ENCODE results near the gene CCDC88A.
"Not testable (repeated sequence)": the region's sequence is repeated elsewhere in the genome, so short reads cannot be mapped to it uniquely, and the experiment has no call there.

The CCDC88A gene, protein sequence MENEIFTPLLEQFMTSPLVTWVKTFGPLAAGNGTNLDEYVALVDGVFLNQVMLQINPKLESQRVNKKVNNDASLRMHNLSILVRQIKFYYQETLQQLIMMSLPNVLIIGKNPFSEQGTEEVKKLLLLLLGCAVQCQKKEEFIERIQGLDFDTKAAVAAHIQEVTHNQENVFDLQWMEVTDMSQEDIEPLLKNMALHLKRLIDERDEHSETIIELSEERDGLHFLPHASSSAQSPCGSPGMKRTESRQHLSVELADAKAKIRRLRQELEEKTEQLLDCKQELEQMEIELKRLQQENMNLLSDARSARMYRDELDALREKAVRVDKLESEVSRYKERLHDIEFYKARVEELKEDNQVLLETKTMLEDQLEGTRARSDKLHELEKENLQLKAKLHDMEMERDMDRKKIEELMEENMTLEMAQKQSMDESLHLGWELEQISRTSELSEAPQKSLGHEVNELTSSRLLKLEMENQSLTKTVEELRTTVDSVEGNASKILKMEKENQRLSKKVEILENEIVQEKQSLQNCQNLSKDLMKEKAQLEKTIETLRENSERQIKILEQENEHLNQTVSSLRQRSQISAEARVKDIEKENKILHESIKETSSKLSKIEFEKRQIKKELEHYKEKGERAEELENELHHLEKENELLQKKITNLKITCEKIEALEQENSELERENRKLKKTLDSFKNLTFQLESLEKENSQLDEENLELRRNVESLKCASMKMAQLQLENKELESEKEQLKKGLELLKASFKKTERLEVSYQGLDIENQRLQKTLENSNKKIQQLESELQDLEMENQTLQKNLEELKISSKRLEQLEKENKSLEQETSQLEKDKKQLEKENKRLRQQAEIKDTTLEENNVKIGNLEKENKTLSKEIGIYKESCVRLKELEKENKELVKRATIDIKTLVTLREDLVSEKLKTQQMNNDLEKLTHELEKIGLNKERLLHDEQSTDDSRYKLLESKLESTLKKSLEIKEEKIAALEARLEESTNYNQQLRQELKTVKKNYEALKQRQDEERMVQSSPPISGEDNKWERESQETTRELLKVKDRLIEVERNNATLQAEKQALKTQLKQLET (N-terminal part only)

DNA sequence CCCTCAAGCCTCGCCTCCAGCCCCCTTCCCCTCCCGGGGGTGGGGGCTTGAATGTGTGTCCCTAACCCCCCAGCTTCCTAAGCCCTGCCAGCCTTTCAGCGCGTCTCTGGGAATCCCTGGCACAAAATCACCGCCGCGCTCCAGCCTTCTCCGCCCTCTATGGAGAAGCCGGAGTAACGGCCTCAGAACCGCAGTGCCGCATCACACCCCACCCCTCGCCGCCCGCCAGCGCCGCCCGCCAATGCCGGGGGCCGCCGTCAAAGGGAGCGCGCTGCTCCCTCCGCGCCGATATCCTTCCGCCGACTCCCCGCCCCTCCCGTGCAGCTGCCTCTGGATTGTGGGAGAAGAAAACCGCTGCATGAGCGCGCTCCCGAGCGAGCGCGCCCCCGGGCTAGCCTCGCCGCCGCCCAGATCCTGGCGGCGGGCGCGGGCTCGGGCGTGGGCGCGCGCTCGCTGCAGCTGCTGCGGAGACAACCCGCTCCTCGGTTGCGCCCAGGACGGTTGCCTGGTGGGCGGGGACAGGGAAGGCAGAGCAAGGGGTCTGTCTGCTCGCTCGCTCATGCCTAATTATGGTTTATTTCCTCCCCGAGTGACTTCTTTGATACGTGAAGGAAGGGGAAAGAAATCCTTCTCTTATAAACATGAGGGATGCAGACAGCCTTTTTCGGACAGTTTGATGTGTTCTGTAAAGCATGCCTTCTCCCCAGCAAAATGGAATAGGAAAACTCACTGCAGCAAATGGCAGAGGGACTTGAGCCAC, at the start of gene CCDC88A:
TSS of gene CCDC88A (minus strand) at position 178 of the 760 bp plus-strand sequence. CDS start 777 bp downstream, outside the sequence.
- DNase-seq (ENCODE audit: low read depth in 2 of 3, low spot score in 1 of 3) = peak; percentile 80 to 86 (median 84)

DNA sequence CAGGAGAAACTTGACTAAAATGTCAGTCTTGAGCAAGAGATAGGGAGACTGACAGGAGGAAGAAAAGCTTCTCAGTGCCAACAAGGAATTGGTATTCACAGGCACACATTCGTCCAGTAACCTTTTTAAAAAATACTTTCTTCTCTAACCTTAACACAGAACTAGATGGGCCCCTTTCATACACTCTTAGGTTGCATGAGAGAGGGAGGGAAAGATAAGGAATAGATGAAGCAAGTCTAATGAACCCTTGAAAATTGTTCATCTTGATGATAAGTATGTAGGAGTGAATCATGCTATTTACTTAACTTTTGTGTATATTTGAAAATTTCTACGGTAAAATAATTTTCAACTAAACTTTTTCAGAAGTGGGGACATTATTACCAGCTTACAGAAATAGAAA, 42.0 kb upstream of the CCDC88A start:
- no peak for DNase-seq (ENCODE audit: low read depth in 2 of 3, low spot score in 1 of 3)

DNA sequence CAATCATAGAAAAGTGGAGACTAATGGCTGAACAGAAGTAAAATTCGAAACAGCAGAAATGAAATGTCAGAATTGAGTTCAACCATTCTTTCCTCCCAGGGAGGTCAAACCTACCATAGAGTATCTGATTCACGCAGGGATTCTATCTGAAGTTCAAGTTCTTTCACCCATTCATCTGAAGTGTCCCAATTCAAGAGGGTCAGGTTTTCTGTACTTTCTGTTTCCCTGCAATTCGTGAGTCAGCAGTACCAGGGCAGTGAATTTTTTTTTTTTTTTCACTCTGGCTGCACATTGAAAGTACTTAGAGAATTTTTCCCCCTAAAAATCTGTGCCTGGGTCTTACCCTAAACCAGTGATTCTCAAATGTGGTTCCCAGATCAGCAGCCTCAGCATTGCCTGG, 40.9 kb upstream of the CCDC88A start:
- DNase-seq (ENCODE audit: low read depth in 2 of 3, low spot score in 1 of 3) = no peak

DNA sequence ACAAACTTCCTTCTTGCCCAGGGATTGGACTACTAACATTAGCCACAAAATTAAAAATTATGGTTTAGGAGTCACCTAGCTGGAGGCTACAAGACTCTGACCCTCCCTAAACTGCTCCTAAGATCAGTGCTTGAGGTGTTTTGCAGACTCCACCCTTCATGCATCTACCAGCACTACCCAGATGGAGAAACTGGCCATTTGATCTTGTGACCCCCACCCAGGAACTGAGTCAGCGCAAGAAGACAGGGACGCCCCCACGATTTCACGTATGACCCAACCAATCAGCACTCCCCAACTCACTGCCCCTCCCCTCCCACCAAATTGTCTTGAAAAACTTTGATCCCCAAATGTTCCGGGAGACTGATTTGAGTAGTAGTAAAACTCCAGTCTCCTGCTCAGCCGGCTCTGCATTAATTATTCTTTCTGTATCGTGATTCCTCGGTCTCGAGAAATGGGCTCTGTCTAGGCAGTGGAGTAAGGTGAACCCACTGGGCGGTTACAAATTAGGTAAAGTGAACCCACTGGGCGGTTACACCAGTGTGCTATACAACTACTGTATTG, 40.1 kb upstream of the CCDC88A start:
- DNase-seq (ENCODE audit: low read depth in 2 of 3, low spot score in 1 of 3) = no peak

DNA sequence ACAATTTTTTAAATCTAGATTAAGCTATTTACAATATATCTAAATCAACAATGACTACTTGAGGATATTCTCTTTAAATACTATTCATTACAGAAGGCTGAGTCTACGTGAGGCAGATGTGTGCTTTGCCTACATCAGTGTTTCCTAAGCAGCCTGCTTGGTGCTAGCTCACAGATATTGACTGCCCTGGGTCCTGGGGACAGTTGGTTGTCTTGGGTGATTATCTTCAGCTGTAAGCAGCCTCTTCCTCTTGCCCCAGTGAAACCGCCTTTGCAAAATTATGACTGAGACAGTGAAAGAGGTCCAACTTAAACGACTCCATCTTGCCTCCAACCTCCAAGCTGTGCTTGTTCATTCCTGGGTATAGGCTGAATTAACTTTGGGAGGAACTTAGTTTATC, 39.6 kb upstream of the CCDC88A start:
- DNase-seq (ENCODE audit: low read depth in 2 of 3, low spot score in 1 of 3) = no peak

DNA sequence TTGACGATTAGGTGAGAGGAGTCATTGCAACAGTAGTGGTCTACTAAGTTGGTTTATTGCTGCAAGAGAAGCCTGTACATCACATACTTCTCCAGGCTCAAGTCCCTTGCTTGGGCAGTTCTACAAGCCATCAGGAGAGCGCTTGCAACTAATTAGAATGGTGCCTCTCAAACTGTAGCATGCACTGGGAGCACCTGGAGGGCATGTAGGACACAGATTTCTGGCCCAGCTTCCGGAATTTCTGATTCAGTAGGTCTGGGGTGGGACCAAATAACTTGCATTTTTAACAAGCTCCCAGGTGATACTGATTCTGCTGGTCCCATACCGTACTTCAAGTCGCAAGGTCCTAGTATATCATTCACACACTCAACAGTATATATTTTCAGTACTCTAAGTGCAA, 34.5 kb upstream of the CCDC88A start:
- no peak for DNase-seq (ENCODE audit: low read depth in 2 of 3, low spot score in 1 of 3)

DNA sequence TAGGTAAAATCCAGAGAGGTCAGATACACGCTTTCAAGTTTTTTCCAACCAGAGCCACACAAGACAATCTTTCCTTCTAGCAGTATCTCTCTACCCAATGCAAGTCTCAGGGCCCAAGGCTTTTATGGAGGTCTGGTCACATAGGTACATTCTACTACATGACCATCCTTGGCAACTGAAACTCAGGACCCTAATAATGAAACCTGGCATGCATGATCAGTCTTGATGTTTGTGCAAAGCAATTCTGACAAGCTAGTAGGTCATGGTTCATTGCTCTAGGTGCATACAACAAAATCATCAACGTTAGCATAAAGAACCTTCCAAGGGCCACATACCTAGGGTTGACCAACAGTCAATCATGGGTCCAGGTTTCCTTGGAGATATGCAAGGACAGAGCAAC, 33.2 kb upstream of the CCDC88A start:
- no peak for DNase-seq (ENCODE audit: low read depth in 2 of 3, low spot score in 1 of 3)

DNA sequence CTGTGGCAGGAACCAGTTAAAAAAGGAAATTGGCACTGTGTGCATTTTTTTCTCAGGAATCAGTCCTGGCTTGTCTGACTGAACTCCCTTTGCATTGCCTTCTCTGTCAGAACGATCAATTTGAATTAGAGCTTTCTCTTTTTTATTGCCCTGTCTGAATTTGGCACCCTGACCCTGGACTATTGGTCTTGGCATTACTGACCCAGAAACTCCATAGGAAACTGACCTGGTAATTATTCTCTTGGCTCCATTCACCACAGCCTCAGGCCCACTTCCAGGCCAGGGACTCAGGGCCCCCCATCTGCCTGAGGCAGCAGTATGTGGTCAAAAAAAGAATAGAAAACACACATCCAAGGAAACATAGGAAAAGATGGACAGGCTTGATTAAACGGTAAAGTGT, 32.0 kb upstream of the CCDC88A start:
- no peak for DNase-seq (ENCODE audit: low read depth in 2 of 3, low spot score in 1 of 3)

DNA sequence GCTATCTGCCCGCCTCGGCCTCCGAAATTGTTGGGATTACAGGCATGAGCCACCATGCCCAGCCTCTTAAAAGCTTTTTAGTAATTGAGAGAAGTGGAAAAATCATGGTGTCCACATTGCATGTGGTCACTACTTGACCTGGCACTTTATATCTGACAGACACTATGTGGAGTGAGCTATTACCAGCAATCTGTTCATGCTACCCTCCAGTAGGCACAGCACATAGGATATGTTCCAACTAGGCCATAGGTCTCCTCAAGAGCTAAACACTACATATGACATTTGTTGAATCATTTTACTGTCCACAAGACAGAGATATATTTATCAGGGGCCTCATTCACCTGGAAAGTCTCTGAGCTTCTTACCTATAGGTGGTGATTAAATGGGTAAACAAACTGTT, 30.4 kb upstream of the CCDC88A start:
- not testable (repeated sequence) for DNase-seq (ENCODE audit: low read depth in 2 of 3, low spot score in 1 of 3)

DNA sequence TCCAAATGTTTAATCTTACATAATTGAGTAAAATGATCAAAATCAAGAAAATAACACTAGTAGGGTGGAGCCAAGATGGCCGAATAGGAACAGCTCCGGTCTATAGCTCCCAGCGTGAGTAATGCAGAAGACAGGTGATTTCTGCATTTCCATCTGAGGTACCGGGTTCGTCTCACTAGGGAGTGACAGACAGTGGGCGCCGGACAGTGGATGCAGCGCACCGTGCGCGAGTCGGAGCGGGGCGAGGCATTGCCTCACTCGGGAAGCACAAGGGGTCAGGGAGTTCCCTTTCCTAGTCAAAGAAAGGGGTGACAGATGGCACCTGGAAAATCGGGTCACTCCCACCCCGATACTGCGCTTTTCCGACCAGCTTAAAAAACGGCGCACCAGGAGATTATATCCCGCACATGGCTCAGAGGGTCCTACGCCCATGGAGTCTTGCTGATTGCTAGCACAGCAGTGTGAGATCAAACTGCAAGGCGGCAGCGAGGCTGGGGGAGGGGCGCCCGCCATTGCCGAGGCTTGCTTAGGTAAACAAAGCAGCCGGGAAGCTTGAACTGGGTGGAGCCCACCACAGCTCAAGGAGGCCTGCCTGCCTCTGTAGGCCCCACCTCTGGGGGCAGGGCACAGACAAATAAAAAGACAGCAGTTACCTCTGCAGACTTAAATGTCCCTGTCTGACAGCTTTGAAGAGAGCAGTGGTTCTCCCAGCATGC, 22.5 kb upstream of the CCDC88A start:
- not testable (repeated sequence) for DNase-seq (ENCODE audit: low read depth in 2 of 3, low spot score in 1 of 3)

DNA sequence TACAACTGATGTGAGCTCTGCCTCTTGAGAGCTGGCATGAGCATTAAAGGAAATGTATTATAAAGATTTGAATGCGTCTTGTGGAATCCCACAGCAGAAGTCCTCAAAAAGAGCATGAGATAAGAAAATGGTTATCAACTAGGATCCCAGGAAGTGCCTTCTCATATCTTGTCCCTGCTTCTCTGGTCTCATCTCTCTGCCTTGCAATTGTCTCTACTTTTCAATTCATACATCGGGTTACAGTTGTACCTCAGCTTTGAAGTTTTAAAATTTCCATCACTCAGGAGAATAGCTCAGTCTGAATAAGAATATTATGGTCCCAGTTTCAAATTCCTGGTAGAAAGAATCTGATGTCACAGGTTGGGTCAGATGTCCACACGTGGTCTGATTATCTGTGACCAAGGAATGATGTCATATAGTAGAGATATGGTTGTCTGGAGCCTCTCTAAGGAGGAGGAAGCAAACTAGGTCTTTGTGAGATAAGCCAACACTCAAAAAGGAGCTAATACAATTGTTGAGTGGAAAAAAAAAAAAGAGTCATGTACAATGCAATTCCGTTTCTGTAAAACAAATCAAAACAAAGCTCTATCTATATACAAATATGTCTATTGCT, 21.7 kb upstream of the CCDC88A start:
- no peak for DNase-seq (ENCODE audit: low read depth in 2 of 3, low spot score in 1 of 3)

DNA sequence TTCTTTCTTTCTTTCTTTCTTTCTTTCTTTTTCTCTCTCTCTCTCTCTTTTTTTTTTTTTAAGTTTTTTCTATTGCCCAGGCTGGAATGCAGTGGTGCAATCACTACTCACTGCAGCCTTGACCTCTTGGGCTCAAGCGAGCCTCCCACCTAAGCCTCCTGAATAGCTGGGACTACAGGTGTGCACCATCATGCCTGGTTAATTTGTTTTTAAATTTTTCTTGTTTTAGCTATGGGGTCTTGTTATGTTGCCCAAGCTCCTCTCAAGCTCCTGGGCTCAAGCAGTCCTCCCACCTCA, 19.4 kb upstream of the CCDC88A start:
- DNase-seq (ENCODE audit: low read depth in 2 of 3, low spot score in 1 of 3) = no peak

DNA sequence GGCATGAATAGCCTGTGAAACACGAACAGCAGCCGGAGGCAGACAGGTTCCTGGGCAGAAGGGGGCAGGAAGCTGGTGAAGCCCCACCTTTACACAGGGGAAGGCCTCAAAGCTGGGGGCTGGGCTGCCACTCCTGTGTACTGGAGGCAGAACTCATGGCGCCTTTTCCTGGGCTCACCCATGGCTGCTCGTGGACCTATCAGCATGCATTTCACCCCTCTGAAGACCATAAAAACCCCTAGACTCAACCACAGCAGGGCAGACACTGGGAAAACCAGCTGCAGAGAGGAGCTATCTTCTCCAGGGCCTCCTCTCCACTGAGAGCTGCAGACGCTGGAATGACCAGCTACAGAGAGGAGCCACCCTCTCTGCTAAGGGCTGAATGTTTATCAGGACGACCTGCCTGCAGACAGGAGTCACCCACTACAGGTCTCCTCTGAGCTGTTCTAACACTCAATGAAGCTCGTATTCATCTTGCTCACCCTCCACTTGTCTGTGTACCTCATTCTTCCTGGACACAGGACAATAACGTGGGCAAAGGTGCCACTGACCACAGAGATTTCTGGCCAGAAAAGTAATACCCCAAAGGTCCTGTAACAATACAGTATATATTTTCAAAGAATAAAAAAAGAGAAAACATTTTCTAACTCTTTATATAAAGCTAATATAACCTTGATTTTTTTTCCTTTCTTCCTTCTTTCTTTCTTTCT, 18.9 kb upstream of the CCDC88A start:
- no peak for DNase-seq (ENCODE audit: low read depth in 2 of 3, low spot score in 1 of 3)

DNA sequence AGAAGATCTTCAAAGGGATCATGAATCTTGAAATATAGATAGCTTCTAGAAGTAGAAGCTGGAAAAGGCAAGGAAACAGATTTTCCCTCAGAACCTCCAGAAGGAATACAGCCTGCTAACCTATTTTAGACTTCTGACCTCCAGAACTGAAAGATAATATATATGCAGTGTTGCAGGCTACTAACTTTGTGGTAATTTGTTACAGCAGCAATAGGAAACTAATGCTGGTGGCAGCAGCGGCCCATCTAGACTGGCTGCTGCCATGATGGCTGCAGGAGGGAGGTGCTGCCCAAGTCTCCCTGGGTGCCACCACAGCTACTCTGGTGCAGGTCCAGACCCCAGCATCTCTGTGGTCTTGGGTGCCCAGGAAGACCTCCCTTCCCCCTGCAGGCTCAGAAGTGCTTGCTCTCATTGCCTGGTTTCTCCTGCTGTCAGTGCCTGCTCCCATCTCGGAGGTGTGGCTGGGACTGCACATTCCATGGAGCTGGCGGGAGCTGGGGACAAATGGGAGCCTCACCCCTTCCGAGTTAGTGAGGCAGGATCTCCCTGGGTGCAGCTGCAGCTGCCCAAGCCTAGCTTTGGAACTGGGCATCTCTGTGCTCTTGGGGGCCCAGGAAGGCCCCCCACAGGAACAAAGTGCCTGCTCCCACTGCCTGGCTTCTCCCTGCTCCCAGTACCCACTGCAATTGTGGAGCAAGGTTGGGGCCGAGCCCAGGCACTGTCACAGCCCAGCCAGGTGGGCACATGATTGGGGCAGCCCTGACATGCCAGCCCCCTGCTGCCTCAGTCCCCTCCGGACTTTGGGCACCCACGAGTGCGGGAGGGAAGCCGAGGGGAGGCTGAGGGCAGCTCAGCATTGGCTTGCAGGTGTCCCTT, 18.1 kb upstream of the CCDC88A start:
- no peak for DNase-seq (ENCODE audit: low read depth in 2 of 3, low spot score in 1 of 3)

DNA sequence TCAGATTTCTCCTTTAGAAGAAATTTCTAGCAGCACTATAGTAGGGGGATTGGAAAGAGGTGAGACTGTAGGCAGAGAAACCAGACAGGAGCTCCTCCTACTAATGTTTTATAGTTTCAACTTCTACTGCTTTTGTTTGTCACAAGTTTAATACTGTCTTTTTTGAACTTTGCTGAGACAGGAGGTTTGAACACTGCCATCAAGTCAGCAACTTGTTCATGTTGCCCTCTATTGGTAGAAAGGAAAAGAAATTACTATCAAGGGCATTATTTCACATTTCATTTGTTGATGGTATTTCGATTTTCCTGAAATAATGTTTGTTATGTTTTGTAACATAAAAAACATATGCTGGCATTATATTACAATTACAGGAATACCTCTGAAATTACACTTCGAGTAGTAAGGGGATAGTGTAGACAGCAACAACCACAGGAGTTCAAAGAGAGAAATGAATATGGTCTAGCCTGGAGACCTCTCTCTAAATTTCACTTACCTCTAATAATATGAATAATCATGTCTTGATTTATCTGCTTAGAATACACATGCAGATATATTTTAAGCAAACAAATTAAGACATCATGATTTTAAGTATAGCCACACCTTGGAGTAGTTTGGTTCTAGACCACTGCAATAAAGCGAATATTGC, 12.4 kb upstream of the CCDC88A start:
- DNase-seq (ENCODE audit: low read depth in 2 of 3, low spot score in 1 of 3) = no peak

DNA sequence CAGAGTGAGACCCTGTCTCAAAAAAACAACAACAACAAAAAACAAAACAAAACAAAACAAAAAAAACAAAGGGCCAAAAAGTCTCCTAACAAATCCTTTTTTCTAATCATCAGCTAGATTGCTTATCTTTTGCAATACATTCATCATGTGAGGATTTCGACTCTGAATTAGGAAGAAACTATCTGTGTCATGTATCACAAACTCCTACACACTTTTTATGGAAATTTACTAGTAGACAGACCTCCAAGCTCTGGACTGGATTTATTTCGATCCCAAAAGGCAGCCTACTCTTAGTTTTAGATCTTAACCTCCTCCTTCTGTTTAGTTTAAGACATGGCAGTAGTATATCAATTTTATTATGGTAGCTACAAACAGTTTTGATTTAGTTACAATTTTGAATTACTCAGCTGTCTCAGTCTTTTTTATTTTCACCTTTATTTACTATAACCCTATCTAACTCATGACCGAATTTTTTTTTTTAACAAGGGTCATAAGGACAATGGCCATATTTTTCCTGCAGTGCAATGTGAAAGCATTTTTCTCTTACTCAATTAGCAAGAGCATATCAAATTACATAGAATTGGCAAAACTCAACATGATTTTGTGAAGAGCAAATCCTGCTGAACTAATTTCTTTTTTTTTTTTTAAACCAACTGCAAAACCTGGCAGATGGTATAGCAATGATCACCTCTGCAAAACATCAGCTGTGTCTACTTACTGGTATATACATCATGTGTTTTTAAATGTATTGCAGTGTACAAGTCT, 10.7 kb upstream of the CCDC88A start:
- no peak for DNase-seq (ENCODE audit: low read depth in 2 of 3, low spot score in 1 of 3)

DNA sequence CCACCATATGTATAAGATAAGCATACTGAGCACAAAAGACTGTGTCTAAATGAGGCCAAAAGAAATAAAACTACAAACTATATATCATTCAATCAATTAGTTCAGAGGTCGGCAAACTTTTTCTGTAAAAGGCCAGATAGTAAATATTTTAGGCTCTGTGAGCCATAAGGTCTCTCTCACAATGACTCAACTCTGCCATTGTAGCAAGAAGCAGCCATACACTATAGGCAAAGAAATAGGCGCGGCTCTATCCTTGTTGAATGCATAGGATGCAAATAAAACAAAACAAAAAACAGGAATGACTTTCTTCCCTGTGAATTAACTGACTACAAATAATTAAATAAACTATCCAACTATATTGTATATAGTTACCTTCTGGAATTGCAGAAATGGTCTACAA, 8.6 kb upstream of the CCDC88A start:
- no peak for DNase-seq (ENCODE audit: low read depth in 2 of 3, low spot score in 1 of 3)

Measured in stimulated activated CD4-positive, alpha-beta T cell treated with anti-CD3 and anti-CD28 coated beads, Interleukin-12 subunit alpha, Interleukin-12 subunit beta, amount 100 ng/mL, for 48 hours (primary cell).